GM12878 (cell line): ENCODE results near the gene ZSWIM7. TPM values are rescaled to one million over a fixed set of nuclear protein-coding genes. Genes with fewer than 3 reads are reported as not detected.
A peak's percentile ranks its signal among the peaks of the same experiment; 100 is the strongest.

Experiments
- BACH1 ChIP-seq: fragments of 450-650 bp; IDR thresholded peaks from 2 replicates; pipeline ENCODE4 v1.6.1; 2017; ENCODE audit warnings: mild to moderate bottlenecking, borderline replicate concordance
- BRCA1 ChIP-seq: IDR thresholded peaks from 2 replicates; pipeline ENCODE4 v1.6.1; 2011; ENCODE audit warnings: low read depth, low read length, improper control_type of control experiment
- CHD2 ChIP-seq: IDR thresholded peaks from 2 replicates; pipeline ENCODE4 v1.6.1; 2011; ENCODE audit warnings: low read depth, low read length, improper control_type of control experiment, borderline replicate concordance
- CREM ChIP-seq: IDR thresholded peaks from 2 replicates; pipeline ENCODE4 v1.6.1; 2014; ENCODE audit warnings: antibody characterized with exemption, low read depth
- ETV6 ChIP-seq, 2 experiments: fragments of 450-650 bp in 1 of 2; IDR thresholded peaks in 1 of 2; conservative IDR thresholded peaks in 1 of 2; 2 replicates each; pipeline ENCODE4 v1.6.1; 2014; ENCODE audit warnings: antibody characterized with exemption in 1 of 2, borderline replicate concordance in 1 of 2, low read depth in 1 of 2, mild to moderate bottlenecking in 1 of 2, moderate library complexity in 1 of 2
- IKZF1 ChIP-seq: fragments of 450-650 bp; conservative IDR thresholded peaks from 2 replicates; pipeline ENCODE4 v1.6.1; 2017; ENCODE audit warnings: antibody characterized with exemption, mild to moderate bottlenecking
- IKZF2 ChIP-seq, 2 experiments: fragments of 450-650 bp; IDR thresholded peaks; 2 replicates each; pipeline ENCODE4 v1.6.1; 2017; ENCODE audit warnings: mild to moderate bottlenecking in 2 of 2, moderate library complexity in 2 of 2
- JUNB ChIP-seq: IDR thresholded peaks from 2 replicates; pipeline ENCODE4 v1.6.1; 2016; ENCODE audit warnings: antibody characterized with exemption, mild to moderate bottlenecking
- KDM1A ChIP-seq: fragments of 200-600 bp; sonication (generic); IDR thresholded peaks from 2 replicates; pipeline ENCODE4 v1.6.1; 2016; ENCODE audit warnings: borderline replicate concordance
- MTA2 ChIP-seq: fragments of 450-650 bp; IDR thresholded peaks from 2 replicates; pipeline ENCODE4 v1.6.1; 2016; ENCODE audit warnings: low read depth, mild to moderate bottlenecking, moderate library complexity
- MXI1 ChIP-seq: fragments of 150-350 bp; IDR thresholded peaks from 2 replicates; pipeline ENCODE4 v1.6.1; 2011; ENCODE audit warnings: low read depth, mild to moderate bottlenecking, inconsistent platforms, low read length, improper control_type of control experiment
- PAX8 ChIP-seq: fragments of 450-650 bp; IDR thresholded peaks from 2 replicates; pipeline ENCODE4 v1.6.1; 2017; ENCODE audit warnings: mild to moderate bottlenecking, moderate library complexity
- RAD21 ChIP-seq: IDR thresholded peaks from 2 replicates; pipeline ENCODE4 v1.6.1; 2011; ENCODE audit warnings: mild to moderate bottlenecking, low read depth, low read length, moderate library complexity; ENCODE audit not compliant: insufficient read depth
- RUNX3 ChIP-seq: IDR thresholded peaks from 2 replicates; pipeline ENCODE4 v1.6.1; 2012; ENCODE audit warnings: low read length, inconsistent platforms
- SREBF2 ChIP-seq: IDR thresholded peaks from 2 replicates; pipeline ENCODE4 v1.6.1; 2012; ENCODE audit warnings: mild to moderate bottlenecking, low read length
- YBX1 ChIP-seq: fragments of 450-650 bp; IDR thresholded peaks from 2 replicates; pipeline ENCODE4 v1.6.1; 2016; ENCODE audit warnings: antibody characterized with exemption
- ZNF217 ChIP-seq: fragments of 450-650 bp; IDR thresholded peaks from 2 replicates; pipeline ENCODE4 v1.6.1; 2017; ENCODE audit warnings: antibody characterized with exemption, mild to moderate bottlenecking
- ZNF274 ChIP-seq: IDR thresholded peaks from one replicate; pipeline ENCODE4 v1.8.0; 2011; ENCODE audit not compliant: insufficient read length, insufficient read depth
- ZNF622 ChIP-seq: fragments of 450-650 bp; IDR thresholded peaks from 2 replicates; pipeline ENCODE4 v1.6.1; 2017; ENCODE audit warnings: mild to moderate bottlenecking, inconsistent platforms
- ZZZ3 ChIP-seq: IDR thresholded peaks from 2 replicates; pipeline ENCODE4 v1.6.1; 2011; ENCODE audit warnings: low read depth; ENCODE audit not compliant: control insufficient read depth, insufficient read length
- polyA plus RNA-seq, 11 experiments: library from polyadenylated mRNA; depleted of rRNA in 4 of 11; unstranded in 6 of 11; stranded (reverse) in 5 of 11; fragments of >200 nt; fragmentation: Nextera tagmentation in 4 of 11; fragmentation: Illumina TruSeq in 1 of 11; extraction: Ambion mirVana in 4 of 11; extraction: Trizol in 1 of 11; gene quantifications; 1 replicate in 1 of 11; 2 replicates in 10 of 11; pipeline versions ENCODE4 v1.2.1 to v1.2.3, GENCODE V29; 2011 to 2016; ENCODE audit warnings: inconsistent platforms in 2 of 11, missing spikeins in 2 of 11, low read depth in 1 of 11
- total RNA-seq, 4 experiments: library from RNA; depleted of rRNA in 3 of 4; stranded (reverse); fragments of >200 nt in 3 of 4; fragmentation: Illumina TruSeq in 1 of 4; extraction: Trizol in 1 of 4; gene quantifications; 2 replicates each; pipeline versions ENCODE4 v1.2.1 to v1.2.3, GENCODE V29; 2013 to 2021
- TF ChIP-seq, protein P1 (sequence below): fragments of 450-650 bp; IDR thresholded peaks from 2 replicates; pipeline ENCODE4 v1.6.1; 2014; ENCODE audit warnings: mild to moderate bottlenecking
- TF ChIP-seq, protein P2 (sequence below): IDR thresholded peaks from 2 replicates; pipeline ENCODE4 v1.6.1; 2012; ENCODE audit warnings: low read length, inconsistent platforms
- TF ChIP-seq, protein P3 (sequence below), 3 experiments: IDR thresholded peaks in 2 of 3; conservative IDR thresholded peaks in 1 of 3; 2 replicates each; pipeline ENCODE4 v1.5.1; 2011; ENCODE audit warnings: low read depth in 3 of 3, low read length in 3 of 3, mild to moderate bottlenecking in 3 of 3, control low read depth in 2 of 3, moderate library complexity in 2 of 3, inconsistent platforms in 1 of 3, mixed read lengths in 1 of 3; ENCODE audit not compliant: control insufficient read depth in 2 of 3, insufficient read depth in 1 of 3; ENCODE audit errors: extremely low read depth in 1 of 3
- TF ChIP-seq, protein P4 (sequence below): fragments of 450-650 bp; IDR thresholded peaks from 2 replicates; pipeline ENCODE4 v1.6.1; 2017; ENCODE audit warnings: antibody characterized with exemption, mild to moderate bottlenecking, moderate library complexity

ZSWIM7 gene
- total and polyA plus RNA-seq, 10 of the 15 experiments (the other 5 are each of a cell fraction or from before 2014, with no cell fraction given) = 7.0 to 26.6 (median 9.9) TPM

DNA sequence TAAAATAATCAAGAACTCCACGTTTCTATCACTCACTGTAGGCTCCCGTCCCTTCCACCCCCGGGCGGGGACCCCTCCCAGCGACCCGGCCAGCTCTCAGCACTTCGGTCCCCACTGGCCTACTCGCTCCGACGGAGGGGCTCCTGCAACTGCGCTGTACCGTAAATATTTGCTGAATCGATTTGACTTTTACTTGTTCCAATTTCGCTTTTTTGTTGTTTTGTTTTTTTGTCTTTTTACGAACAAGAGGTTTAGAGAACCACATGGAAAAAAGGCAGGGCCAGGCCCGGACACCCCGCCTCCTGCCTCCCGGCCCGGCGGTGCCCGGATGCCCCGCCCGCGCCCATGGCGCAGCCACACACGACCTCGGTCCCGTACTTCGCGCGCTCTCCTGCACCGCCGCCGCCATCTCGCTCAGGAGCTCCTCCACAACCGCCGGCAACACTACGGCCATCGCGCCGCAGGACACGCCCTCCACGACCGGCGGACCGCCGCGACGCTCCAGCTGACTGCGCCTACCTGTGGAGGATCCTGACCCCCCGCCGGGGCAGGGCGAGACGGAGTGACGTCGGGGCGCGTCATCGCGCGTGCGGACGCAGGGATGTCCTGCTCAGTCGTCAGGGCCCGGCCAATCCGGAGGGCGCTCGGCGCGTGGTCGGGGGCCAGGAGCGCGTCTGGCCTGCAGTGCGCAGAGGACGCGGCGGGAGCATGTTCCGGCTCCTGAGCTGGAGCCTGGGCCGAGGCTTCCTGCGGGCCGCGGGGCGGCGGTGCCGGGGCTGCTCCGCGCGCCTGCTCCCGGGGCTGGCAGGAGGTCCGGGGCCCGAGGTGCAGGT, at the start of gene ZSWIM7, which contains the start of gene TTC19 (continued):
- TF ChIP-seq MTA2 = no peak
- TF ChIP-seq JUNB = no peak
- no peak for TF ChIP-seq RAD21
- TF ChIP-seq ZNF274 = no peak
- no peak for TF ChIP-seq BRCA1
- no peak for TF ChIP-seq ZZZ3
- TF ChIP-seq, protein P1, sequence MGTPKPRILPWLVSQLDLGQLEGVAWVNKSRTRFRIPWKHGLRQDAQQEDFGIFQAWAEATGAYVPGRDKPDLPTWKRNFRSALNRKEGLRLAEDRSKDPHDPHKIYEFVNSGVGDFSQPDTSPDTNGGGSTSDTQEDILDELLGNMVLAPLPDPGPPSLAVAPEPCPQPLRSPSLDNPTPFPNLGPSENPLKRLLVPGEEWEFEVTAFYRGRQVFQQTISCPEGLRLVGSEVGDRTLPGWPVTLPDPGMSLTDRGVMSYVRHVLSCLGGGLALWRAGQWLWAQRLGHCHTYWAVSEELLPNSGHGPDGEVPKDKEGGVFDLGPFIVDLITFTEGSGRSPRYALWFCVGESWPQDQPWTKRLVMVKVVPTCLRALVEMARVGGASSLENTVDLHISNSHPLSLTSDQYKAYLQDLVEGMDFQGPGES = no peak
- TF ChIP-seq SREBF2 = no peak
- TF ChIP-seq YBX1 = no peak
- TF ChIP-seq RUNX3 = no peak
- TF ChIP-seq, protein P2, sequence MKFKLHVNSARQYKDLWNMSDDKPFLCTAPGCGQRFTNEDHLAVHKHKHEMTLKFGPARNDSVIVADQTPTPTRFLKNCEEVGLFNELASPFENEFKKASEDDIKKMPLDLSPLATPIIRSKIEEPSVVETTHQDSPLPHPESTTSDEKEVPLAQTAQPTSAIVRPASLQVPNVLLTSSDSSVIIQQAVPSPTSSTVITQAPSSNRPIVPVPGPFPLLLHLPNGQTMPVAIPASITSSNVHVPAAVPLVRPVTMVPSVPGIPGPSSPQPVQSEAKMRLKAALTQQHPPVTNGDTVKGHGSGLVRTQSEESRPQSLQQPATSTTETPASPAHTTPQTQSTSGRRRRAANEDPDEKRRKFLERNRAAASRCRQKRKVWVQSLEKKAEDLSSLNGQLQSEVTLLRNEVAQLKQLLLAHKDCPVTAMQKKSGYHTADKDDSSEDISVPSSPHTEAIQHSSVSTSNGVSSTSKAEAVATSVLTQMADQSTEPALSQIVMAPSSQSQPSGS = no peak
- 0 out of 4 replicates have a peak, but pooled peaks of 1 of the 2 experiments have one; percentile 8 for TF ChIP-seq IKZF2 (IDR thresholded peaks at IDR 0.05)
- TF ChIP-seq ZNF622 = no peak
- TF ChIP-seq IKZF1 = peak; percentile 85
- no peak for TF ChIP-seq PAX8
- TF ChIP-seq BACH1 = peak; percentile 75; the same call in 1 of the 2 replicates
- 0 out of 2 replicates have a peak, but pooled peaks have one; percentile 32 for TF ChIP-seq CHD2
- TF ChIP-seq ZNF217 = no peak
- TF ChIP-seq KDM1A = no peak
- TF ChIP-seq, protein P3, sequence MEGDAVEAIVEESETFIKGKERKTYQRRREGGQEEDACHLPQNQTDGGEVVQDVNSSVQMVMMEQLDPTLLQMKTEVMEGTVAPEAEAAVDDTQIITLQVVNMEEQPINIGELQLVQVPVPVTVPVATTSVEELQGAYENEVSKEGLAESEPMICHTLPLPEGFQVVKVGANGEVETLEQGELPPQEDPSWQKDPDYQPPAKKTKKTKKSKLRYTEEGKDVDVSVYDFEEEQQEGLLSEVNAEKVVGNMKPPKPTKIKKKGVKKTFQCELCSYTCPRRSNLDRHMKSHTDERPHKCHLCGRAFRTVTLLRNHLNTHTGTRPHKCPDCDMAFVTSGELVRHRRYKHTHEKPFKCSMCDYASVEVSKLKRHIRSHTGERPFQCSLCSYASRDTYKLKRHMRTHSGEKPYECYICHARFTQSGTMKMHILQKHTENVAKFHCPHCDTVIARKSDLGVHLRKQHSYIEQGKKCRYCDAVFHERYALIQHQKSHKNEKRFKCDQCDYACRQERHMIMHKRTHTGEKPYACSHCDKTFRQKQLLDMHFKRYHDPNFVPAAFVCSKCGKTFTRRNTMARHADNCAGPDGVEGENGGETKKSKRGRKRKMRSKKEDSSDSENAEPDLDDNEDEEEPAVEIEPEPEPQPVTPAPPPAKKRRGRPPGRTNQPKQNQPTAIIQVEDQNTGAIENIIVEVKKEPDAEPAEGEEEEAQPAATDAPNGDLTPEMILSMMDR (IDR thresholded peaks at IDR 0.05 in 2 of 3, conservative IDR thresholded peaks at IDR 0.05 in 1 of 3; ENCODE audit: control insufficient read depth in 2 of 3, extremely low read depth in 1 of 3, insufficient read depth in 1 of 3, low read depth in 3 of 3, low read length in 3 of 3) = peak in 2 of 3 experiments; percentile 9 to 11; a peak in 1 of 6 replicates
- TF ChIP-seq, protein P4, sequence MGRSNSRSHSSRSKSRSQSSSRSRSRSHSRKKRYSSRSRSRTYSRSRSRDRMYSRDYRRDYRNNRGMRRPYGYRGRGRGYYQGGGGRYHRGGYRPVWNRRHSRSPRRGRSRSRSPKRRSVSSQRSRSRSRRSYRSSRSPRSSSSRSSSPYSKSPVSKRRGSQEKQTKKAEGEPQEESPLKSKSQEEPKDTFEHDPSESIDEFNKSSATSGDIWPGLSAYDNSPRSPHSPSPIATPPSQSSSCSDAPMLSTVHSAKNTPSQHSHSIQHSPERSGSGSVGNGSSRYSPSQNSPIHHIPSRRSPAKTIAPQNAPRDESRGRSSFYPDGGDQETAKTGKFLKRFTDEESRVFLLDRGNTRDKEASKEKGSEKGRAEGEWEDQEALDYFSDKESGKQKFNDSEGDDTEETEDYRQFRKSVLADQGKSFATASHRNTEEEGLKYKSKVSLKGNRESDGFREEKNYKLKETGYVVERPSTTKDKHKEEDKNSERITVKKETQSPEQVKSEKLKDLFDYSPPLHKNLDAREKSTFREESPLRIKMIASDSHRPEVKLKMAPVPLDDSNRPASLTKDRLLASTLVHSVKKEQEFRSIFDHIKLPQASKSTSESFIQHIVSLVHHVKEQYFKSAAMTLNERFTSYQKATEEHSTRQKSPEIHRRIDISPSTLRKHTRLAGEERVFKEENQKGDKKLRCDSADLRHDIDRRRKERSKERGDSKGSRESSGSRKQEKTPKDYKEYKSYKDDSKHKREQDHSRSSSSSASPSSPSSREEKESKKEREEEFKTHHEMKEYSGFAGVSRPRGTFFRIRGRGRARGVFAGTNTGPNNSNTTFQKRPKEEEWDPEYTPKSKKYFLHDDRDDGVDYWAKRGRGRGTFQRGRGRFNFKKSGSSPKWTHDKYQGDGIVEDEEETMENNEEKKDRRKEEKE = no peak
- TF ChIP-seq CREM = peak; percentile 98
- TF ChIP-seq MXI1 = peak; percentile 71
- TF ChIP-seq ETV6 (conservative IDR thresholded peaks at IDR 0.05 in 1 of 2, IDR thresholded peaks at IDR 0.05 in 1 of 2; ENCODE audit: borderline replicate concordance in 1 of 2, low read depth in 1 of 2) = no peak
